Measurements from ENCODE around the gene TRRAP.

DNA sequence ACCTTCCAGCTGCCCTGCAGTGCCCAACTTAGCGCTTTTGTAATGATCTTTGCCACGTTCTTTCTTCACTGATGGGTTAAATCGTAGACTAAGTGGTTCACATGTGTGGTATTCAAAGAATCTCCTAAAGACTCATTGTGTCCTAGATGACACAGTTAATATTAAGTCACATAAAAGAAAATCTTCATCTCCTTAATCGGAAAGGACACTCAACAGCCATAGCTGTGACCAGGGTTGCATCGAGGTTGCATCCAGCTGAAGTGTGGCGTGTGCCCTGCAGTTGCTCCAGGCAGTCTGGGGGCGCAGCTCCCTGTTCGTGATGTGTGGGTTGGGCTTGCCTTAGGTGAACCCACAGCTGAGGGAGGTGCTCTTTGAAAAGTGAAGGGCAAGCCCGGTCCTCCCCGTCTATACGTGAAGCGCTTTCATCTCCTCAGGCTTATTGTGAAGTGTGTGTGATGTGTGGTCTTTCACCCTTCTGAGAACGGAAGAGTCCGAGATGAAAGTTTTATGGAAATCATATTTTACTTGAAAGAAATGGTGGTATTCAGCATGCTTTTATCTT, 122.7 kb downstream of the TRRAP start:
- TF ChIP-seq CTCF (IDR thresholded peaks at IDR 0.05) = no peak
- TF ChIP-seq POLR2A (IDR thresholded peaks at IDR 0.05) = no peak

All from esophagus squamous epithelium (tissue), 4 donors.